GM18867 (cell line): ENCODE data around the gene NCKAP5L.
A peak's percentile ranks its signal among the peaks of the same experiment; 100 is the strongest.
"Not testable (repeated sequence)": the region's sequence is repeated elsewhere in the genome, so short reads cannot be mapped to it uniquely, and the experiment has no call there.

Source experiments
- ATAC-seq: cut with Tn5 transposase; IDR thresholded peaks from one replicate; pipeline ENCODE4 v1.9.1; 2021; ENCODE audit warnings: mild to moderate bottlenecking, moderate library complexity; ENCODE audit not compliant: unreplicated experiment

Gene NCKAP5L

DNA sequence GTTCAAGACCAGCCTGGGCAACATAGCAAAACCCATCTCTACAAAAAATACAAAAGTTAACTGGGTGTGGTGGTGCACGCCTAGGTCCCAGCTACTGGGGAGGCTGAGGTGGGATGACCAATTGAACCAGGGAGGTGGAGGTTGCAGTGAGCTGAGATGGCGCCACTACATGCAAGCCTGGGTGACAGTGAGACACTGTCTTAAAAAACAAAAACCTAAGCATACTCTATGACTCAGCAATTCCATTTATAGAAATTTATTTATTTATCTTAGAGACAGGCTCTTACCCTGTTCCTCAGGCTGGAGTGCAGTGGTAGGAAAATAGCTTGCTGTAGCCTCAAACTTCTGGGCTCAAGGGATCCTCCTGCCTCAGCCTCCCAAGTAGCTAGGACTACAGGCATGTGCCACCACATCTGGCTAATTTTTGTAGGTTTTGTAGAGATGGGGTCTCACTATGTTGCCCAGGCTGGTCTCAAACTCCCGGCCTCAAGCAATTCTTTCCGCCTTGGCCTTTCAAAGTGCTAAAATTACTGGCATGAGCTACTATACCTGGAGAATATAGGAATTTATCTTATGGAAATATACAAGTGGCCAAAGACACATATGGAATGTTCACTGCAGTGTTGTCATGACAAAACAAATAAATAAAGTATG lies 43.3 kb downstream of the NCKAP5L start:
- ATAC-seq, result no peak

- no peak for ATAC-seq
Observed at GRCh38 chr12:49783917-49784676, 44.1 kb downstream of the NCKAP5L start.

- ATAC-seq, result not testable (repeated sequence)
Observed at GRCh38 chr12:49780914-49781313, 47.3 kb downstream of the NCKAP5L start.

DNA sequence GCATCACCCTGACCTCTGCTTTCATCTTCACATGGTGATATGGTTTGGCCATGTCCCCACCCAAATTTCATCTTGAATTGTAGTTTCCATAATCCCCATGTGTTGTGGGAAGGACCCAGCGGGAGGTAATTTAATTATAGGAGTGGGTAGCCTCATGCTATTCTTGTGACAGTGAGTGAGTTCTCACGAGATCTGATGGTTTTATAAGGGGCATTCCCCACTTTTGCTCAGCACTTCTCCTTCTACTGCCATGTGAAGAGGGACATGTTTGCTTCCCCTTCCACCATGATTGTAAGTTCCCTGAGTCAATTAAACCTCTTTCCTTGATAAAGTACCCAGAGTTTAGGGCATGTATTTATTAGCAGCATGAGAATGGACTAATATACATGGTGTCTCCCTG lies 48.6 kb downstream of the NCKAP5L start:
- ATAC-seq, result no peak

GRCh38 chr12:49777800-49778748 lies 50.1 kb downstream of the NCKAP5L start:
- ATAC-seq, result peak; percentile 46

DNA sequence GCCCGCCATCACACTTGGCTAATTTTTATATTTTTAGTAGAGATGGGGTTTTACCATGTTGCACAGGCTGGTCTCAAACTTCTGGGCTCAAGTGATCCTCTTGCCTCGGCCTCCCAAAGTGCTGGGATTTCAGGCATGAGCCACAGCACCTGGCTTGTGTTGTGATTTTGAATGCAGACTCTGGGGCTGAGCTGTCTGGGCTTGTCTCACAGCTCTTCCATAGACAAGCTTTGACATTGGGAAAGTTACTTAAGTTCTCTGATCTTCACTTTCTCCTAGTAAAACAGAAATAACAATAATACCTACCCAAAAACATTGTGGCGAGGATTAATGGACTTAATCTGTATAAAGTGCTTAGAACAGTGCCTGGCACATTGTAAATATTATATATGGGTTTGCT lies 50.9 kb downstream of the NCKAP5L start:
- ATAC-seq, result no peak

GRCh38 chr12:49776858-49777257 lies 51.4 kb downstream of the NCKAP5L start:
- no peak for ATAC-seq

- no peak for ATAC-seq
Observed at GRCh38 chr12:49776413-49776812, 51.8 kb downstream of the NCKAP5L start.

DNA sequence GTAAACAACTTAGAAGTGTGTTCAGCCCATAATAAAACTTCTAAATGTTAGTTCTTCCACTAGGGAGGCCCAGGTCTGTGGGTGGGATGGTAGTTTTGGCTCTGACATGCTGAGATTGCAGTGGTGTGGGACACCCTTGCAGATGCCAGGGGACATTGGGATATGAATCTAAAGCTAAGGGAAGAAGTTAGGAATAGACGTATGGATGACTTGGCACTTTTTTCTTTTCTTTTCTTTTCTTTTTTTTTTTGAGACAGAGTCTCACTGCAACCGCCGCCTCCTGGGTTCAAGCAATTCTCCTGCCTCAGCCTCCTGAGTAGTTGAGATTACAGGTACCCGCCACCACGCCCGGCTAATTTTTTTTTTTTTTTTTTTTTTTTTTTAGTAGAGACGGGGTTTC lies 55.1 kb downstream of the NCKAP5L start:
- ATAC-seq, result not testable (repeated sequence)

DNA sequence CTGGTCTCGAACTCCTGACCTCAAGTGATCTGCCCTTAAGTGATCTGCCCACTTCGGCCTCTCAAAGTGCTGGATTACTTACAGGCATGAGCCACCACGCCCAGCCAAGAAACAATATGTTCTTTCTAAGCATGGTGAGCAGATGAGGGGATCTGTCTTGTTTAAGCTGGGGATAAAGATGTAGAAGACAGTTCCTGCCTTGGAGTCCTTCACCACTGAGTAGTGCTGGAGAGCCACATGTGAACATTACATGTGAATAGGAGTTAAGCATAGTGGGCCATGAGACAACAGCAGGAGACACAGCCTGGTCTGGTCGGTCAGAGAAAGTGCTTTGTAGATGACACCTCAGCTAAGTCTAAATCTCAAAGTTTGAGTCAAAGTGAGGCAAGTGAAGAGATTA lies 60.9 kb downstream of the NCKAP5L start:
- no peak for ATAC-seq

- no peak for ATAC-seq
Observed at GRCh38 chr12:49766115-49766455, 62.1 kb downstream of the NCKAP5L start.

GRCh38 chr12:49764126-49764525 lies 64.1 kb downstream of the NCKAP5L start:
- ATAC-seq, result no peak

GRCh38 chr12:49763006-49763591 lies 65.1 kb downstream of the NCKAP5L start:
- peak; percentile 43 for ATAC-seq

- ATAC-seq, result no peak
Observed at GRCh38 chr12:49762468-49762847, 65.8 kb downstream of the NCKAP5L start.

GRCh38 chr12:49761677-49762467 lies 66.3 kb downstream of the NCKAP5L start:
- ATAC-seq, result no peak

- ATAC-seq, result no peak
Observed at GRCh38 chr12:49750996-49751393, 77.2 kb downstream of the NCKAP5L start.

GRCh38 chr12:49750027-49750995 lies 77.9 kb downstream of the NCKAP5L start:
- ATAC-seq, result no peak

DNA sequence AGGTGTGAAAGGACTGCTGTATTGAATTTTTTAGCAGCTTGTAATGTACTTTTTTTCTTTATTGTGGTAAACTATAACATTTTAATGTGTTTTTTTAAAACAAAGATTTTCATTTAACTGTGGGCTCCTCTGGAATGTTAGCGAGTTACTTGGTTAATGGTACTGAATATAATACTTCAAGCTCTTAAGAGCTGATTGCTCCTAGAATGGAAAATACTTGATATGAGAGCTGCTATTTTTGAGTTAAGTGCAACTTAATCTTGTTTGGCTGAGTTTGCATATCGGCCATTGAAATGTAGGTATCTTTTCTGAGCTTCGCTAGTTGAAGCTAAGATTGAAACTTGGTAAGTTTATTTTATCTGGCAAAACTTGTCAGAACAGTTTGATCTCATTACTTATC lies 79.4 kb downstream of the NCKAP5L start:
- no peak for ATAC-seq

DNA sequence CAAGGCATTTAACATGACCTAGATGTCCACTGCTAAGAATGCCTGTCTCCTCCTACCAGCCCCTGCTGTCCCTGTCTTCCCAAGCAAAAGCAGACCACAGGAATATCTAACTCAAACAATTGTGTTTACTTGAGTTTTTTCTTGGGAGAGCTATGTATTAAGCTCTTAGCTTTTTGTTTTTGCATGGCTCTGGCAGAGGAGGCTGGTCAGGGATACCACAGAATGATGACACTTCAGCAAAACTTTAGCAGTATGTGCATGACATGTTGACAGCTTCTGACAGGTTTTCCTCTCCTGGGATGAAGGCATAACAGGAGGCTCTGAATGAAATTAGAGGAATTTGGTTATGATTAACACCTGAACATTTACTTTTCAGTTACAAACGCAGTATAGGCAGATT lies 79.9 kb downstream of the NCKAP5L start:
- ATAC-seq, result no peak
